ENCODE results near the gene PCBD1.

DNA sequence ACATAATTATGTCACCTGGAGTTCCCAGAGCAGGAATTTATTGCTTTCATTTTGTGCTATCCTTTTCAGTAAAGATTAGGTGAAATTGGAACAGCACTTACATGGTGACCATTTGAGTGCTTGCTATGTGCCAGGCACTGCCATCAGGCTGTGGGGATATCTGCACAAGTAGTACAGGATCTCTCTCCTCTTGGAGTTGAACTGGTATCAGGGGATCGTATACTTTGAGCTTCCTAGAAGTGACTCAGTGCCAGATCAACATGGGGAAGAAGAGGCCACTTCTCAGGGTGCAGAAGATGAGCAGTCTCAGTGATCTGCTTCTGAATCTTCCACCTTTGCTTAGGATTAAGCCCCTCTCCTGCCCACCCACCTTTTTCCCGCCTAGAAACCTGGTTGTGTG is 43.1 kb downstream of the PCBD1 start:
- TF ChIP-seq, protein P1, sequence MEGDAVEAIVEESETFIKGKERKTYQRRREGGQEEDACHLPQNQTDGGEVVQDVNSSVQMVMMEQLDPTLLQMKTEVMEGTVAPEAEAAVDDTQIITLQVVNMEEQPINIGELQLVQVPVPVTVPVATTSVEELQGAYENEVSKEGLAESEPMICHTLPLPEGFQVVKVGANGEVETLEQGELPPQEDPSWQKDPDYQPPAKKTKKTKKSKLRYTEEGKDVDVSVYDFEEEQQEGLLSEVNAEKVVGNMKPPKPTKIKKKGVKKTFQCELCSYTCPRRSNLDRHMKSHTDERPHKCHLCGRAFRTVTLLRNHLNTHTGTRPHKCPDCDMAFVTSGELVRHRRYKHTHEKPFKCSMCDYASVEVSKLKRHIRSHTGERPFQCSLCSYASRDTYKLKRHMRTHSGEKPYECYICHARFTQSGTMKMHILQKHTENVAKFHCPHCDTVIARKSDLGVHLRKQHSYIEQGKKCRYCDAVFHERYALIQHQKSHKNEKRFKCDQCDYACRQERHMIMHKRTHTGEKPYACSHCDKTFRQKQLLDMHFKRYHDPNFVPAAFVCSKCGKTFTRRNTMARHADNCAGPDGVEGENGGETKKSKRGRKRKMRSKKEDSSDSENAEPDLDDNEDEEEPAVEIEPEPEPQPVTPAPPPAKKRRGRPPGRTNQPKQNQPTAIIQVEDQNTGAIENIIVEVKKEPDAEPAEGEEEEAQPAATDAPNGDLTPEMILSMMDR (IDR thresholded peaks at IDR 0.05) = no peak
- TF ChIP-seq POLR2A (IDR thresholded peaks at IDR 0.05) = no peak

Measured in testis (tissue), 2 donors.